Mucosa of rectum (tissue), 2 donors: ENCODE results near the gene MAP7D1.
A peak's percentile ranks its signal among the peaks of the same experiment; 100 is the strongest.

Experiments
- H3K27ac ChIP-seq, 2 donors: one replicate each; pipeline ENCODE4 v1.7.0; 2013; ENCODE audit warnings: inconsistent platforms in 2 of 2, low read depth in 2 of 2, low read length in 2 of 2
- H3K27me3 ChIP-seq, 2 donors: one replicate each; pipeline ENCODE4 v1.7.0; 2013; ENCODE audit warnings: low read length in 2 of 2; ENCODE audit not compliant: control insufficient read depth in 2 of 2, insufficient read depth in 2 of 2
- H3K36me3 ChIP-seq, 2 donors: one replicate each; pipeline ENCODE4 v1.7.0; 2013; ENCODE audit warnings: low read length in 2 of 2; ENCODE audit not compliant: control insufficient read depth in 2 of 2, insufficient read depth in 2 of 2
- H3K4me1 ChIP-seq, 2 donors: one replicate each; pipeline ENCODE4 v1.7.0; 2013; ENCODE audit warnings: low read length in 2 of 2, mild to moderate bottlenecking in 1 of 2; ENCODE audit not compliant: control insufficient read depth in 2 of 2, insufficient read depth in 2 of 2
- H3K4me3 ChIP-seq, 2 donors: one replicate each; pipeline ENCODE4 v1.7.0; 2013; ENCODE audit warnings: low read length in 2 of 2
- H3K9ac ChIP-seq, 2 donors: one replicate each; pipeline ENCODE4 v1.7.0; 2013; ENCODE audit warnings: low read length in 2 of 2, low read depth in 1 of 2, mild to moderate bottlenecking in 1 of 2
- H3K9me3 ChIP-seq, 2 donors: one replicate each; pipeline ENCODE4 v1.7.0; 2013; ENCODE audit warnings: low read length in 2 of 2; ENCODE audit not compliant: control insufficient read depth in 2 of 2
- donor health status: healthy.
- donor health status: Normal muscosa, but diverticular disease.

The MAP7D1 gene

DNA sequence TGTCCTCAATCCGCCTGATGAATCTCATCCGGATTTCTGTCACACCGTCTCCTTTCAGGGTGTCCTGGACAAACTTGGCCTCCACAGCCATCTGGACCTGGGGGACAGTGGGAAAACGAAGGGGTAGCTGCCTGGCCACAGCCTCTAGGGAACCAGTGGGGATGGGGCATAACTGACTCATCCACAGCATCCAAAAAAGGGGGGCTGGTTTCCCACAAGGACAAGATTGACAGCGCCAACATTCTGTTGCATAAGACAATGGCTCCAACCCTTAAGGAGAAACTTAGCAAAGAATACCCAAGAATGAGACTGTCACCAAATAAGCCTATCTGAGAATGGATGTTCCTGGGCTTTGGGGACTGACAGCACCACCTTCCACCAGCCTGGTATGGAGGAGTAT lies 18.7 kb upstream of the MAP7D1 start:
- Histone ChIP-seq H3K9me3 (no peaks in the 10 kb centered on the region), H3K27me3 (no peaks in the 10 kb centered on the region), H3K4me1 (peaks cover 9 to 13% of the 10 kb centered on the region in 2 donors), H3K36me3 (peaks cover 28 to 41% of the 10 kb centered on the region in 2 donors), H3K27ac (no peak overlapping the region), H3K4me3 (no peak overlapping the region), H3K9ac (no peak overlapping the region)

- H3K27me3 ChIP-seq: no peaks in the 10 kb centered on the region
- no peak overlapping the region for H3K9ac ChIP-seq
- H3K9me3 ChIP-seq: no peaks in the 10 kb centered on the region
- peaks cover 28 to 41% of the 10 kb centered on the region in 2 donors for H3K36me3 ChIP-seq
- peaks cover 9 to 15% of the 10 kb centered on the region in 2 donors for H3K4me1 ChIP-seq
- H3K4me3 ChIP-seq: no peak overlapping the region
- H3K27ac ChIP-seq: no peak overlapping the region
Observed at GRCh38 chr1:36137776-36138175, 18.2 kb upstream of the MAP7D1 start.

DNA sequence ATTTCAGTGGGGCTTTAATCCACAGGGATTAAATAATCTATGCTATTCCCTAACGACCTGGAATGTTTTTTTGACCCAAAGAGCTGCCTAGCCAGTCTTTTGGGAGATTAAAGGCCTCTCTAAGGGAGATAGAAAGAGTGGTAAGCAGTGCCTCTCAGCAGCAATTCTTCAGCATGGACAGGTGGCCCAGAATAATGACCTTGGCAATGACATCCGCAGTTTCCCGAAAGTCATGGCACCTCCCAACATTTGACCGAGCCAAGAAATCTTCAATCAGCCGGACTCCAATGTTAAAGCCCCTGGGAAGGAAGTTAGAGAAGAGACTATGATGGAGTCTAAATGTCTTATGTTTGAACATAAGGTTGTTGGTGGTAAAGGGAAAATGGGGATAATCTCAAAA lies 16.4 kb upstream of the MAP7D1 start:
- no peaks in the 10 kb centered on the region for H3K9me3 ChIP-seq
- peaks cover 2 to 4% of the 10 kb centered on the region in 2 donors for H3K4me1 ChIP-seq
- no peak overlapping the region for H3K27ac ChIP-seq
- H3K4me3 ChIP-seq: no peak overlapping the region
- peaks cover 28 to 41% of the 10 kb centered on the region in 2 donors for H3K36me3 ChIP-seq
- H3K27me3 ChIP-seq: no peaks in the 10 kb centered on the region
- no peak overlapping the region for H3K9ac ChIP-seq

DNA sequence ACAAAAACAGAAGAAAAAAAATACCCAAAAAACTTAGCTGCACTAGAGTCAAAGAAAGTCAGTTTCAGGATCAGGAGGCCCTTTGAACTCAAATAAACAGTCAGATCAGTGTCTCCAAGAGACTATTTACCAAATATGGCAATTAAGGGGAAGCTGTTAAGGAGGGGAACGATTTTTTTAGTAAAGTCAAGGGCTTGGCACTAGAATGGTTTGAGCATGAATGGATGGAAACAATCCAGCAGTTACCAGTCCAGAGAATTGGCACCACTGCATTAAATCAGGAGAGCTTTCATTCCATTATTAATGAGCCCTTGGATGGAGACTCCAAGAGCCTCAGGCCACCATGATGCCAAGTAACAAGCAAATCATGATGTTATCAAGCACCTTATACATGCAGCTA lies 13.8 kb upstream of the MAP7D1 start:
- Histone ChIP-seq H3K27ac (no peak overlapping the region), H3K36me3 (peaks cover 21 to 26% of the 10 kb centered on the region in 2 donors), H3K4me1 (peaks cover 2 to 4% of the 10 kb centered on the region in 2 donors), H3K27me3 (no peaks in the 10 kb centered on the region), H3K9ac (no peak overlapping the region), H3K4me3 (no peak overlapping the region), H3K9me3 (no peaks in the 10 kb centered on the region)

GRCh38 chr1:36143424-36143823 lies 12.5 kb upstream of the MAP7D1 start:
- Histone ChIP-seq H3K27me3 (no peaks in the 10 kb centered on the region), H3K4me3 (no peak overlapping the region), H3K9me3 (no peaks in the 10 kb centered on the region), H3K4me1 (peaks cover 3 to 4% of the 10 kb centered on the region in 2 donors), H3K27ac (no peak overlapping the region), H3K36me3 (peaks cover 10 to 13% of the 10 kb centered on the region in 2 donors), H3K9ac (no peak overlapping the region)

GRCh38 chr1:36144413-36144812 lies 11.5 kb upstream of the MAP7D1 start:
- no peaks in the 10 kb centered on the region for H3K9me3 ChIP-seq
- H3K27ac ChIP-seq: no peak overlapping the region
- H3K4me1 ChIP-seq: peaks cover 8 to 10% of the 10 kb centered on the region in 2 donors
- no peak overlapping the region for H3K9ac ChIP-seq
- peaks cover 9% of the 10 kb centered on the region in 2 donors for H3K36me3 ChIP-seq
- H3K4me3 ChIP-seq: no peak overlapping the region
- no peaks in the 10 kb centered on the region for H3K27me3 ChIP-seq

- peak overlapping the region; percentile 88 for H3K27ac ChIP-seq
- no peaks in the 10 kb centered on the region for H3K9me3 ChIP-seq
- H3K4me3 ChIP-seq: peak overlapping the region; percentile 88 to 94
- no peaks in the 10 kb centered on the region for H3K27me3 ChIP-seq
- H3K36me3 ChIP-seq: no peaks in the 10 kb centered on the region
- H3K4me1 ChIP-seq: peaks cover 28 to 30% of the 10 kb centered on the region in 2 donors
- H3K9ac ChIP-seq: peak overlapping the region; percentile 91 to 92
Observed at GRCh38 chr1:36148821-36149236, 7.1 kb upstream of the MAP7D1 start.

- H3K27me3 ChIP-seq: no peaks in the 10 kb centered on the region
- H3K9me3 ChIP-seq: no peaks in the 10 kb centered on the region
- peaks cover 28 to 30% of the 10 kb centered on the region in 2 donors for H3K4me1 ChIP-seq
- H3K36me3 ChIP-seq: no peaks in the 10 kb centered on the region
- H3K4me3 ChIP-seq: peak within 1 kb of the TSS; percentile 88 to 94
- H3K27ac ChIP-seq: peak within 1 kb of the TSS; percentile 90 to 95
- H3K9ac ChIP-seq: peak within 1 kb of the TSS; percentile 91 to 92
Observed at GRCh38 chr1:36149237-36149972, 6.6 kb upstream of the MAP7D1 start, which contains the start of gene TRAPPC3. Gene TRAPPC3 (minus strand): TSS chr1:36149486. CDS start chr1:36149378, 108 bp downstream.

- Histone ChIP-seq H3K9ac (peak overlapping the region; percentile 77 to 92), H3K9me3 (no peaks in the 10 kb centered on the region), H3K27ac (peak overlapping the region; percentile 90 to 95), H3K27me3 (no peaks in the 10 kb centered on the region), H3K4me1 (peaks cover 31 to 32% of the 10 kb centered on the region in 2 donors), H3K4me3 (peak overlapping the region in 1 of 2 donors; percentile 17), H3K36me3 (no peaks in the 10 kb centered on the region)
Observed at GRCh38 chr1:36149973-36150295, 6.0 kb upstream of the MAP7D1 start.

GRCh38 chr1:36150296-36151133 lies 5.4 kb upstream of the MAP7D1 start:
- Histone ChIP-seq H3K36me3 (no peaks in the 10 kb centered on the region), H3K27me3 (no peaks in the 10 kb centered on the region), H3K9ac (peak overlapping the region; percentile 77 to 92), H3K4me3 (peak overlapping the region; percentile 48 to 62), H3K9me3 (no peaks in the 10 kb centered on the region), H3K27ac (peak overlapping the region; percentile 90 to 95), H3K4me1 (peaks cover 36% of the 10 kb centered on the region in 2 donors)
